Adipose tissue (tissue), 3 donors: ENCODE measurements around the gene COL2A1. TPM values are rescaled to one million over a fixed set of nuclear protein-coding genes. Genes with fewer than 3 reads are reported as not detected.
"Not testable (repeated sequence)": the region's sequence is repeated elsewhere in the genome, so short reads cannot be mapped to it uniquely, and the experiment has no call there.

ENCODE experiments used
- H3K27ac ChIP-seq: one replicate; pipeline ENCODE4 v1.5.1; 2013; ENCODE audit warnings: low read depth, low read length
- WGBS, 3 donors: extraction: QIAGEN DNeasy Blood & Tissue Kit; methylation state at CpG; one replicate each; pipeline ENCODE4 v1.1.7; 2013; 5-methylcytosine and 5-hydroxymethylcytosine counted together
- polyA plus RNA-seq, 3 donors: library from polyadenylated mRNA; stranded (reverse); fragments of 200-250 nt; gene quantifications; one replicate each; pipeline ENCODE4 v1.2.3, GENCODE V29; 2013
- donor health status: healthy with polysubstance abuse.
- donor health status: Bipolar disorder and iron deficiency.
- donor health status: healthy.

COL2A1 gene
- polyA plus RNA-seq, 3 donors, result 0.07 to 1.1 TPM; not detected in 1

DNA sequence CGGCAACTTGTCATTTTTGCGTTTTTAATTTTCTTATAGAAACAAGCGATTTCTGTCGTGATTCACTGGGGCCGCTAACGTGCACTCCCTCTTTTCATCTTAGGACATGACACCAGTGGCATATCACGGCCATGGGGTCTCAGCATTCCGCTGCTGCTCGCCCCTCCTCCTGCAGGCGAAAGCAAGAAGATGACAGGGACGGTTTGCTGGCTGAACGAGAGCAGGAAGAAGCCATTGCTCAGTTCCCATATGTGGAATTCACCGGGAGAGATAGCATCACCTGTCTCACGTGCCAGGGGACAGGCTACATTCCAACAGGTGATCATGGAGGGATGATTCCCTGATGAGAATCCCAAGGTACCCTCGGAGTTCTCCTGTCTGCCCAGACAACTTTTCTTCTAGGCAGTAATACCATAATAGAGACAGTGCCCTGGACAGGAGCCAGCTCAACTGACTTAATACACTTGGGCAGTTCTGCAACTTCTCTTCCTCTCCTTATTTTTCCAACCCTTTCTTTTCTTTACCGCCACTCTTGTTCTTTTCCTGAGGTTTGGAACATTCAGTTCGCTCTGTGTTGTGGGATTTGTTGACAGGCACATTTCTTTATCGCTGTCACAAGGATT lies 40.1 kb downstream of the COL2A1 start:
- 17 to 18% (median 18%) methylated on average over 18 of the region's 18 CpGs for WGBS, 3 donors
- no peak overlapping the region for H3K27ac ChIP-seq

DNA sequence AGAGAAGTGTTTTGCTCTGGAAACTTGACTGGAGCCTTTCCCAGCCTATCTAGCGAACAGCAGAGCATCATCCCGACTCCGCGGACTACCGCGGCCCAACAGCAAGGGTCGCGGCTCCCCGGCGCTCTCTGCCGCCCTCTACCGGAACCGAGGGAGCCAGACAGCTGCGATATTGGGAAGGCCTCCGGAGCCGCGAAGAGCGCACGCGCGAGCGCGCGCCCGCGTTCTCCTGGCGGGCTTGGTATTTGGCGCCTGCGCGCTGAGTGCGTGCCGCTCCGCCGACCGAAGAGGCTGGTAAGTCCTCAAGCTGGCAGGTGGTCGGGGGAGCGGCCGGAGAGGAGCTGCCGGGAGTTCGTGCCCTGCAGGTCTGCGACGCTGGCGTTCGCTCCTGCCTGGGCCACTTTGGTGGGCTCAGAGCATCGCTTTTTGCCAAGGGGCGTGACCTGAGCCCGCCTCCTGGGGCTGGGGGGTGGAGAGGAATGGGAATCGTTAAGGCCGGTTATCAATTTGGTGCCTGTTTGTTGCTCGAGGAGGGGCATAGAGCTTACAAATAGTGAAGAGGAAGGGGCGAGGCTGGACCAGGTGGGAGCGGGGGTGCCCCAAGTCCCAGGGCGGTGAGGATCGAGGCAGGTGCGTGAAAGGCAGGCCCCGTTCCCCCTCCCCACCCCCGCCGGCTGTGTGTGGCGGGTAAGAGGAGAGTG lies 40.8 kb downstream of the COL2A1 start, which contains the start of gene TMEM106C:
TMEM106C (plus strand) TSS at position 257 of the 701 bp plus-strand sequence. CDS start 641 bp downstream, outside the sequence.
- WGBS, 3 donors, result 0 to 1% (median 0%) methylated on average over 58 to 59 of the region's 59 CpGs
- no peak within 1 kb of the TSS for H3K27ac ChIP-seq

DNA sequence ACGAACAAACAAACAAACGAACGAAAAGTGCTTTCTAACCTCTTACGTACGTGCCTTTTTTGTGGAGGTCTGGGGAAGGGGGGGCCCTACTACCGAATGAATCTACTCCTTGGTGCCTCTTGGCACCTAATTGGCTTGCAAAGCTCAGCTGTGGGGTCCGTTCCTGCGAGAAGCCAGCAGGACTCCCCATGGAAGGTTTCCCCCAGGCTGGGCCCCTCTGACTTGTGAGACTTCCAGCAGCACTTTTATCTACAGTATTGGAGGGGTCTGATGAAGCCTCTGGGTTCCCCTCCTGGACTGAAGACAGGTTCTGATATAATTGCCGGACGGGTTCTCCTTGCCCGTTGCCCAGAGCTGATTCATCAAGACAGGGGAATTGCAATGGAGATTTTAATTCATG lies 42.1 kb downstream of the COL2A1 start:
- WGBS, 3 donors, result 81 to 90% (median 85%) methylated on average over 11 of the region's 11 CpGs
- no peak overlapping the region for H3K27ac ChIP-seq

DNA sequence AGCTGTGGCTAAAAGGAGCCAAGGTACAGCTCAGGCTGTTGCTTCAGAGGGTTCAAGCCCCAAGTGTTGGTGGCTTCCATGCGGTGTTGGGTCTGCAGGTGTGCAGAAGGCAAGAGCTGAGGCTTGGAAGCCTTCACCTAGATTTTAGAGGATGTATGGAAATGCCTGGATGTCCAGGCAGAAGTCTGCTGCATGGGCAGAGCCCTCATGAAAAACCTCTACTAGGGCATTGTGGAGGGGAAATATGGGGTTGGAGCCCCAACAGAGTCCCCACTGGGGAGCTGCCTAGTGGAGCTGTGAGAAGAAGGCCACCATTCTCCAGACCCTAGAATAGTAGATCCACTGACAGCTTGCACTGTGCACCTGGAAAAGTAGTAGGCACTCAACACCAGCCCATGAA lies 46.6 kb downstream of the COL2A1 start:
- not testable (repeated sequence) for H3K27ac ChIP-seq
- 89 to 94% (median 94%) methylated on average over 1 of the region's 1 CpG for WGBS, 3 donors

DNA sequence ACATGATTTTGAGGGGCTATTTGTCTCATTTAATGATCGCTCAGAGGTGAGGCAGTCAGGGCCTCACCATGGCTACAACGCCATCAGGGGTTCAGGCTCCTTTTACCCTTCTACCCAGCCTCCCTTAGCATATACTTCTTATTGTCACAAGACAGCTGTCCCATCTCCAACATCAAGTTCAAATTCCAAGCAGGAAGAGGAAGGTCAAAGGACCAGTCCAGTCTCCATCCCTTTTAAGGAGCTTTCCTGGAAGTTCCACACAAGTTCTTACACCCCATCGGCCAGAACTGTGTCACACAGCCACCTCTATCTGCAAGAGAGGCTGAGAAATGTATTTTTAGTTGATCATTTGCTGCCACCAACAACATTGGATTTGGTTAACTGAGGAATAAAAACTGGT lies 49.2 kb downstream of the COL2A1 start:
- H3K27ac ChIP-seq, result no peak overlapping the region
- WGBS, 3 donors, result 76 to 80% (median 77%) methylated on average over 3 of the region's 3 CpGs

DNA sequence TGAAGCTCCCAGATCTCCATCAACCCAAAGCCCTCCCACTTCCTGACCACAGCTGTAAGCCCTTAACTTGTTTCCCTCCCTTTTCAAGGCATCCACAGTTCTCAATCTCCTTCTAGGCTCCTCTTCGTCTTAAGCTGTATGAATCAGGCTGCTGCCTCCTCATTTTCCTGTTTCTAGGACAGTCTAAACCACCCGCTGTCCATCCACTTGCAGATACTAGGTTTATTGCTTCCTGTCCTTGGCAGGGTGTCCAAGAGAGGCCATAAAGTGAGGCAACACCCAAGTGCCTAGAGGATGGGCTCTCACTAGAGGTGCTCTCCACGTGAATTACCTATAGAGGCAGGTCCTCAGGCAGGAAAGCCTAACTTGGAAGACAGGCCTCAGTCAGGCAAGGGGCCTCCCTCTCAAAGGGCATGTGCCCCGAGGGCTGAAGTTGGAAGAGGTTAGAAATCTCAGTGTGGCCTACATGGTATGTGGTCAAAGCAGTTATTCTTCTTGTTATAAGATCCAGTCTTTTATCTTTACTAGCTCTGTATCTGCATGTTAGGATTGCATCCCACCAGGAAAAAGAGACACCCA lies 49.7 kb downstream of the COL2A1 start:
- WGBS, 3 donors, result 76 to 82% (median 81%) methylated on average over 4 of the region's 4 CpGs

DNA sequence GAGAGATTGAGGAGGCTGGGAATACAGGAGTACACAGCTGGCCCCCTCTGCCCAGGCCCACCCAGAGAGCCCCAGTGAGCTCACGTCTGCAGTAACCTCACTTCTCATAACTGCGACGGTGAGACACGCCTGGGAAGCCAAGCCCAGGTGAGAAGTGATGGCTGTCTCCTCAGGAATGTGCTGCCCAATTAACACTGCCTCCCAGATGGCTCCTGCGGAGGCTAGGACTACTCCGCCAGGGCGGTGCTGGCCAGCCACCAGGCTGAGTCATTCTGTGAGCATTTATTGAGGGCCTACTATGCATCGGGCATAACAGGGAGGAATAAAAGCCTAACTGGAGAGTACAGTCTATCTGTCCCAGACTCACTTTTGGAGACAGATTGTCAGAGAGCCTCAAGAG lies 50.2 kb downstream of the COL2A1 start:
- no peak overlapping the region for H3K27ac ChIP-seq
- 85 to 95% (median 90%) methylated on average over 8 of the region's 8 CpGs for WGBS, 3 donors

More for the DNA sequence above, 49.7 kb downstream of the COL2A1 start:
- no peak overlapping the region for H3K27ac ChIP-seq

DNA sequence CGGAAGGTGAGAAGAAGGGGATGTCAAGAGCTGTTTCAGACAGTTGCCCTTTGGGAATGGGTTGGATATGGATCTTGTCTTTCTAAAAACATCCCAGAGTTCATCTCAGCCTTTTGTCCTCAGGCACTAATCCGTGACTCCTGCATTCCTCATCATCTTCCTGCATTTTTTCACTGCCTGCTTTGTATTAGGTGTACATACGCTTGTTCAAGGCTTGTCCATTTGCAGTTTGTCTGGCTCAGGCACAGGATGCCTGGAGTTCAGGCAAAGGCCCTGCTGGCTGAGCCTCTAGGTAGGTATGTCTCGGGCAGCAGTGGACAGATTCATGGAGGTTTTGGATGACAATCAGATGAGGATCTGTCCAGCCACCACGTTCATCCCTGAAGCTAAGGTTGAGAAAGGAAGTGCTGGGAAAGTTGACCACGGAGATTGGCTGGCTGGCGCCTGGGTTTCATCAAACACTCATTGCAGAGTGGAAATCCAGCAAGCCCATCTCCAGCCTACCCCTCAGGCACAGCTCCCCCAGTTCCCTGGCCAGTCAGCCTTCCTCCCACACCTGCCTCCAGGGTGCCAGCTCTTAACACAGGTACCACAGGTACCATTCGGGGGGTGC lies 53.3 kb downstream of the COL2A1 start:
- 75 to 80% (median 77%) methylated on average over 8 of the region's 8 CpGs for WGBS, 3 donors
- H3K27ac ChIP-seq, result no peak overlapping the region

DNA sequence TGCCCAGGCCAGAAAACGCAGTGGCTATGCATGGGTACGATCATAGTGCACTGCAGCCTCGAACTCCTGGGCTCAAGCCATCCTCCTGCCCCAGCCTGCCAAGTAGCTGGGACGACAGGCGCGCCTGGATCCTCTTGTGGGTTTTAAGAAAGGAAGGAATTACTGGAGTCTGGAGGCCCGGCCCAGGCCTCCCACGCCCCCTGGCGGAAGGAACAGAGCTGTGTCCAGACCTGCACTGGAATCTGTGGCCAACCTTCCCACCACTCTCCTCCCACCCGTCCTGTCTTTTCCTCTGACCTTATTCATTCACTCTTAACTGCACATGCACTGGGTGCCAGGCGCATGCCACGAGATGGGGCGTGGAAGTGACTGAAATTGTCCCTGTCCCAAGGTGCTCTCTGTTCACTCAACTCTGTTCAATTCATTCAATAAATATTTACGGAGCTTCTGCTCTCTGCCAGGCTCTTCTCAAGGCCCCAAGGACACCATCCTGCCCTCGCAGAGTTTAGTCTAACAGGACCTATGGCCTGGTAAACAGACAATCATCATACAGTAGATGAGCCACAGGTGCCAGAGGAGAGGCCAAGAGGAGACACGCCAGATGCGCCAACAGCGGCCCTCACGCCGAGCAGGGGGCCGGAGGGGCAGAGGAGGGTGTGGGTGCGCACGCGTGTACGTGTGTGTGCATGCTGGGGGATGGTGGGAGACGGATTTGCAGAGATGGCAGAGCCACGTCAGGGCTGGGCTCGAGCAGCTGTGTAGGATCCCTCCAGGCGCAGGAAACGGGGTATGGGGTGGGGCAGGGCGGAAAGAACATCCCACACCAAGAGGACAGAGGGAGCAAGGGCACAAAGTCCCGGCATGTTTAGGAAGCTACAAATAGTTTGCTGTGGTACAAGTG lies 54.6 kb downstream of the COL2A1 start:
- no peak overlapping the region for H3K27ac ChIP-seq
- 55 to 61% (median 56%) methylated on average over 32 of the region's 32 CpGs for WGBS, 3 donors

DNA sequence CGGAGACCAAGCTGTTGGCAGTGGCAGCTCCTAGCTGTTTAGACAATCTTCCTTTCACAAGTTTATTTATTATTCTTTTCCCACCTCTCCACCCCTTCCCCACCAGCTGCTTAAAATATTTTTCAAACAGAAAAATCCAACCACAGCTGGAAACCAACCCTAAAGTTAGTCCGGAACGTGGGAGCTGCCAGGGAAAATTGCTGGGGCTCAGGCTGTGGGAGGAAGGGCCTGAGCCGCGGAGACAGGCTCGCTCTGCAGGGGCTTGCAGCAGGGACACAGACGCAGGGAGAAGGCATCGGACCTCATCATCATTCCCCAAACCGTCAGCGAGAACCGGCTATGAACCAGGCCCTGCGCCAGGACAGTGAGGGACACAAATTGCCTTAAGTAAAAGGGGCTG lies 56.9 kb downstream of the COL2A1 start:
- 67 to 86% (median 83%) methylated on average over 12 of the region's 12 CpGs for WGBS, 3 donors
- no peak overlapping the region for H3K27ac ChIP-seq

DNA sequence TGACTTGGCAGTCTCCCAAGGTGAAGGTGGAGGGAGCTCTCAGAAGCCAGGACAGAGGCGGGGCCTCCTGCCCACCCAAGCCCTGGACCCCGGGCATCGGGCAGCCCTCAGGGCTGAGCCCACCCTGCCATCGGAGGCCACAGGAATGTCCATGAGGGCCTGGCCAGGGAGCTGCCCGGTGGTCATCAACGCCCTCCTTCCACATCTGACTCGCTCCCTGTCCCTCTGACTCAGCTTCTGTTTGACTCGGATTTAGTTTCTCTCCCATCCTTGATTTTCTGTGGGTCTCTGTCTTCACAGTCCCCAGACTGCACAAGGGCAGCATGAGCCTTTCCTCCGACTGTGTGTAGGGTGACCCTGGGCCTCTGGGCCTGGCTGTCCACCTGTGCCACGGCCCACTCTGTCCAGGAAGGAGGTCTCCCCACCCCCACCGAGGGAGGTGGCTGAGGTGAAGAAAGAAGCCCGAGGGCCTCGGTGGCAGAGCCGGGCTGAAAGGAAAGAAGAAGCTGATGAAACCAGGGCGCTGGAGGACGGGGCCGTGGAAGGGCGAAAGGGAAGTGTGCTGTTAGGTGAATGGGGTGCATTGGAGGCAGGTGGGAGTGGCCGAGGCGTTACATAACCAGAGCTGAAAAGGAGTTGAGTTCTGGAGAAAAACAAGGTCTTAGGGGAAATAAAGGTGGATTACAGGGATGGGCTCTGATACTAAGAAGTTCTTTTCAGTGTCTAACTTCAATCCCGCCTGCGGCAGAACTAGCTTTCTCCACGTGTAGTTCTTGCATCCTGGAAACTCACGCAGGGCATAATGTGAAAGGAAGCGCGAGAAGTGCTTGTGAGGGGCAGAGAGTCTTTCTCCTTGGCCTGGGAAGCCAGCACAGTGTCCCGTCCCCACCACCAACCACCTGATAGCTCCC lies 57.6 kb downstream of the COL2A1 start:
- no peak overlapping the region for H3K27ac ChIP-seq
- 59 to 77% (median 62%) methylated on average over 27 of the region's 27 CpGs for WGBS, 3 donors

DNA sequence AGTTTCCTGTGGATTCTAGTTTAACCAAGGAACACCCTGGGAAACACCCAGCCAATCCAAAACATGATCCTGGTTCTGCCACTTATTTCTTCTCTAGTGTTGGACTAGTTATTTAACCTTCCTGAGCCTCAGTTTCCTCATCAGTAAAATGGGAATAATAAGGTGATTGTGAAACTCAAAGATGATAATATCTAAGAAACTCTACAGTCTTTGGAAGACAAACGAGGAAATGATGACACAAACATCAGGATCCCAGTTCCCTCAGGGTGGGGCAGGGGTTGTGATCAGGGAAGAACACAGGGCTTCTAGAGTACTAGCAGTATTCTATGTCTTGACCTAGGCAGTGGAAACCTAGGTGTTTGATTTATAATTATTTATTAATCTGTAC lies 58.9 kb downstream of the COL2A1 start:
- WGBS, 3 donors, result 39 to 59% (median 47%) methylated on average over 1 of the region's 1 CpG
- H3K27ac ChIP-seq, result no peak overlapping the region

DNA sequence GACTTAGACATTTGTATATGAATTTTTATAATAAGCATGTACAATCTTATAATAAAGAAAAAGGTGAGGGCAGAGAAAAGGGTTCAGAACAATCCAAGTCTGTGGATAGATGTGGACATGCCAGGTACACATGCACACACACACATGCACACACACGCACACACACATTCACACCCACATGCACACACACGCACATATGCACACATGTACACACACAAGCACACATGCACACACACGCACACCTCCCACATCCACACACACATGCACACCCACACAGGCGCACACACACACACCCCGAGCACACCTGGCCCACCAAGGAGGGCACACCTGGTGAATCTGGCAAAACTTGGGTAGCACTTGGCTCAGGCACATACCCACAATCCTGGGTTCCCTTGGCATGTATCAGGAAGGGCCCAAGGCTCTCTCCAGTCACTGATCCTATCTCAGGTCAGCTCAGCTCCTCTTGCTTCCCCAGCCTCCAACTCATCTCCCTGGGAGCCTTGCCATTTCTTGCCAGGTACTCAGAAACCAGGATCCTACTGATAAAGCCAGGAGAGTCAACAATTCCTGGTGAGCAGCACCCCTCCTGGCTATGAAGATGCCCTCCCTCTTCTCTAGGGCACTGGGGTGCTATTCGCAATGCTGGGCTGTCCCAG lies 59.5 kb downstream of the COL2A1 start:
- H3K27ac ChIP-seq, result no peak overlapping the region
- WGBS, 3 donors, result 84 to 86% (median 84%) methylated on average over 6 of the region's 6 CpGs

DNA sequence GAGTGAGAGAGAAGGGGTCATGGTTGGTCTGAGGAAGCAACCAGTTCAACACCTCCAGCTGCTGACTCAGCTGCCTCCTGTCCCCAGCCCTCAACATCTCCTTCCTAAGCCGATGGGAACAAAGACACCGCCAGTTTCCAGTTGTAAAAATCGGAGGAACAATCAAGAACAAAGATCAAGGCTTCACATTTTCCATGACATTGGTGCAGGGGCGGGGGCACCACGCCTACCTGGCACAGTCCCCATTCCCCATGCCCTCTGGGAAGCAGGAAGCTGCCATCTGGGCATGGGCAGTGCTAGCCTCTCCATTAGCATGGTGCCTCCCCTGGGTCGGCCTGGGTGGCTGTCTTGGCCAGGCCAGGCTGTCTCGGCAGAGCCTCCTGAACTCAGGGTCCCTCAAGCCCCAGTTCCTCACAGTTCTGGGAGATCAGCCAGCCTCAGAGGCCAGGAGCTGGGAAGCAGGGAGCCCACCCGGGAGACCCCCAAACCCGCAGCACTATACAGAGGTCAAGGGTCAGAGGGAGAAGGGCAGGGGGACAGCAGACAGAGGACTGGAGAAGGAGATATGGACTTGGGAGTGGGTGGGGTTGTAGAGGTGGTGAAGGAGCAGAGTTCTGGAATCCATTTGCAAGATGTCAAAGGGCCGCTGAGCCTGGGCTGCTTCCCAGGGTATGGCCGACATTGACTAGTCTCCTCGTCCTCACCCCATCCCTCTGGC lies 60.5 kb downstream of the COL2A1 start:
- WGBS, 3 donors, result 60 to 67% (median 66%) methylated on average over 12 of the region's 12 CpGs

DNA sequence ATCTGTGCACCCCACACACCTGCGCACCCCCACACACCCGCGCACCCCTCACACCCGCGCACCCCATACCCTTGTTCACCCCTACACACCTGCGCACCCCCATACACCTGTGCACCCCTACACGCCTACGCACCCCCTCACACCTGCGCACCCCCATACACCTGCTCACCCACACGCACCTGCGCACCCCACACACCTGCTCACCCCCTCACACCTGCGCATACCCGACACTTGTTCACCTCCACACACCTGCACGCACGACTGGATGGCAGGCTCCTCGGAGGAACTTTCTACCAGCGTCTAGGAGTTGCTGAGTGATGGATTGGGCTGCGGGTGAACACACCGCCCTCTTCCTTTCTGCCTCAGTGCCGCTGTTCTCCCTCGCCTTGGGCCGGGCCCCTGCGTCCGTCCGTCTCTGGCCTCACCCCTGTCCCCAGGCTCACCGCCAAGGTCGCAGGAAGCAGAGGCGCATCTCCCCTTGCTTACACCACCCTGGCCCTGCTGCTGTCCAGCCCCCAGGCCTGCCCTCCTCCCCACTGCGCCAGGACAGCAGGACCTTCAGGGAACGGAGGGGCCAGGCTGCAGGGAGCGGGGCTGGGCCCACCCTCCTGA lies 61.6 kb downstream of the COL2A1 start:
- H3K27ac ChIP-seq, result no peak overlapping the region
- WGBS, 3 donors, result 52 to 68% (median 65%) methylated on average over 29 to 31 of the region's 31 CpGs

More for the DNA sequence above, 60.5 kb downstream of the COL2A1 start:
- H3K27ac ChIP-seq, result no peak overlapping the region
